Neural cell (in vitro differentiated cells): ENCODE results near the gene LPIN1. TPM values are rescaled to one million over a fixed set of nuclear protein-coding genes. Genes with fewer than 3 reads are reported as not detected.

Experiments
- H2AFZ ChIP-seq: fragments of 200-600, 300-800 bp; sonication (generic), shearing (Covaris generic); 2 replicates; pipeline ENCODE4 v1.6.0; 2014; ENCODE audit warnings: low read depth, mild to moderate bottlenecking, antibody characterized with exemption, low read length, moderate library complexity
- H3F3A ChIP-seq: fragments of 200-600 bp; shearing (Covaris generic); 2 replicates; pipeline ENCODE4 v1.6.1; 2016; ENCODE audit warnings: mild to moderate bottlenecking, moderate library complexity, mixed read lengths, antibody characterized with exemption, low read length; ENCODE audit not compliant: insufficient read depth, poor library complexity, severe bottlenecking
- H3K27ac ChIP-seq: fragments of 200-600, 300-800 bp; sonication (generic), shearing (Covaris generic); 2 replicates; pipeline ENCODE4 v1.5.1; 2014; ENCODE audit warnings: mild to moderate bottlenecking, low read length, moderate library complexity
- H3K27me3 ChIP-seq: fragments of 300-800, 200-600 bp; sonication (generic), shearing (Covaris generic); 2 replicates; pipeline ENCODE4 v1.6.0; 2014; ENCODE audit warnings: mild to moderate bottlenecking, low read depth, low read length, moderate library complexity; ENCODE audit not compliant: insufficient read depth
- H3K36me3 ChIP-seq: fragments of 300-800, 200-600 bp; sonication (generic), shearing (Covaris generic); 2 replicates; pipeline ENCODE4 v1.5.1; 2014; ENCODE audit warnings: mild to moderate bottlenecking, antibody characterized with exemption, low read length, moderate library complexity; ENCODE audit not compliant: insufficient read depth
- H3K4me2 ChIP-seq: fragments of 300-800, 200-600 bp; sonication (generic), shearing (Covaris generic); 2 replicates; pipeline ENCODE4 v1.6.0; 2014; ENCODE audit warnings: mild to moderate bottlenecking, low read length
- H3K4me3 ChIP-seq: fragments of 300-800, 200-600 bp; sonication (generic), shearing (Covaris generic); 2 replicates; pipeline ENCODE4 v1.5.1; 2014; ENCODE audit warnings: mild to moderate bottlenecking, low read length, moderate library complexity
- H3K79me2 ChIP-seq: fragments of 200-600 bp; shearing (Covaris generic); replicated peaks from 2 replicates; pipeline ENCODE4 v1.6.0; 2014; ENCODE audit warnings: mild to moderate bottlenecking, low read length, moderate library complexity; ENCODE audit not compliant: insufficient read depth
- H3K9ac ChIP-seq: fragments of 300-800, 200-600 bp; sonication (generic), shearing (Covaris generic); 2 replicates; pipeline ENCODE4 v1.6.1; 2016; ENCODE audit warnings: mild to moderate bottlenecking, low read length, mixed read lengths
- H3K9me2 ChIP-seq: fragments of 200-600 bp; shearing (Covaris generic); 2 replicates; pipeline ENCODE4 v1.6.1; 2016; ENCODE audit warnings: mild to moderate bottlenecking, low read length, mixed read lengths; ENCODE audit not compliant: insufficient read depth
- H3K9me3 ChIP-seq: fragments of 200-600, 300-800 bp; sonication (generic), shearing (Covaris generic); 2 replicates; pipeline ENCODE4 v1.6.1; 2016; ENCODE audit warnings: mild to moderate bottlenecking, mixed run types, low read length, moderate library complexity, mixed read lengths
- H4K20me1 ChIP-seq: fragments of 200-600 bp; shearing (Covaris generic); 2 replicates; pipeline ENCODE4 v1.6.1; 2016; ENCODE audit warnings: mild to moderate bottlenecking, mixed run types; ENCODE audit not compliant: insufficient read depth
- CTCF ChIP-seq: fragments of 450-650 bp; IDR thresholded peaks from 2 replicates; pipeline ENCODE4 v1.5.1; 2014; ENCODE audit warnings: antibody characterized with exemption, mild to moderate bottlenecking, moderate library complexity; ENCODE audit not compliant: poor library complexity, severe bottlenecking
- EP300 ChIP-seq: fragments of 450-650 bp; conservative IDR thresholded peaks from 2 replicates; pipeline ENCODE4 v1.6.1; 2014; ENCODE audit warnings: antibody characterized with exemption, mild to moderate bottlenecking, moderate library complexity; ENCODE audit not compliant: poor library complexity, severe bottlenecking
- EZH2 ChIP-seq: fragments of 200-600, 300-800 bp; shearing (Covaris generic), sonication (generic); IDR thresholded peaks from 2 replicates; pipeline ENCODE4 v1.6.1; 2014; ENCODE audit warnings: antibody characterized with exemption, low read length, borderline replicate concordance, mild to moderate bottlenecking; ENCODE audit not compliant: insufficient read depth, poor library complexity, severe bottlenecking
- MXI1 ChIP-seq: fragments of 450-650 bp; conservative IDR thresholded peaks from 2 replicates; pipeline ENCODE4 v1.6.1; 2014; ENCODE audit warnings: antibody characterized with exemption, mild to moderate bottlenecking; ENCODE audit not compliant: poor library complexity, severe bottlenecking
- POLR2AphosphoS5 ChIP-seq: IDR thresholded peaks from 2 replicates; pipeline ENCODE4 v1.6.1; 2012
- RAD21 ChIP-seq: fragments of 450-650 bp; conservative IDR thresholded peaks from 2 replicates; pipeline ENCODE4 v1.6.1; 2014; ENCODE audit warnings: antibody characterized with exemption, mild to moderate bottlenecking, moderate library complexity
- REST ChIP-seq: IDR thresholded peaks from 2 replicates; pipeline ENCODE4 v1.6.1; 2012; ENCODE audit warnings: borderline replicate concordance
- SMC3 ChIP-seq: fragments of 450-650 bp; conservative IDR thresholded peaks from 2 replicates; pipeline ENCODE4 v1.6.1; 2014; ENCODE audit warnings: antibody characterized with exemption, mild to moderate bottlenecking, moderate library complexity; ENCODE audit not compliant: poor library complexity
- TAF1 ChIP-seq: IDR thresholded peaks from 2 replicates; pipeline ENCODE4 v1.6.1; 2012; ENCODE audit warnings: low read depth
- polyA plus RNA-seq: library from polyadenylated mRNA; depleted of rRNA; stranded (reverse); fragments of >200 nt; gene quantifications from 2 replicates; pipeline ENCODE4 v1.2.3, GENCODE V29; 2014

The LPIN1 gene
- polyA plus RNA-seq, 1 donor from 2014 or later: 47.5 TPM

DNA sequence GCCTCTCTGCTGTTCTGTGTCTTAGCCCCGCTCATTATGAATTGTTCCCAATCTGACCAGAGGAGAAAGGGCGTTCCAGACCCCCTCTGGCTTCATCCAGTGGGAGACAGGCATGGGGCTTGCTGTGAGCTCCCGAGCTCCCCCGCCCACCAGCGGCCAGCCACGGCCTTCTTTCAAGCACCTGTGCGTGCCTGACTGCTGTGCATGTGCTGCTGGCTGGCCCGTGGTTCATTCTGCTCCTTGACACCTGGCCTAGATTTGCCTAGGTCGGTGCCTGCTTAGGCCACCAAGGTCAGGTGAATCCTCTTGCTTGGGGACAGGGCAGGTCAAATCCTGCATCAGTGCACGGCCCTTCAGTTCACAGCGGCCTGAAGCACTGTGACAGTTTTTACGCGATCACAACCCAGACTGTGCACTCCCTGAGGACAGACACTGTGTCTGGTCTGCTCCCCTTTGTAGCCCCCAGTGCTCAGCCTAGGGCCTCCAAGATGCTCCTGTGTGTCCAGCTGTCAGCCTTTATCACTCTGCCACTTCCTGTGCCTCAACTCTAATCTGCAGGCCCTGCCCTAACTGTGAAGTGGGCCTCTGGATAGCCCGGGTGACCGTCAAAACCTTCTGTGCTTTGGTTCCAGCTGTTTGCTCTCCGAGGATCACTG is 3.6 kb upstream of the LPIN1 start:
- no peaks in the 10 kb centered on the region for H3K9me2 ChIP-seq
- H2AFZ ChIP-seq: no peak overlapping the region
- TF ChIP-seq RAD21: no peak
- no peak for TF ChIP-seq REST
- TF ChIP-seq CTCF: no peak
- no peak for TF ChIP-seq POLR2AphosphoS5
- TF ChIP-seq TAF1: no peak
- TF ChIP-seq MXI1: no peak
- no peak for TF ChIP-seq EP300
- no peaks in the 10 kb centered on the region for H3F3A ChIP-seq
- no peaks in the 10 kb centered on the region for H4K20me1 ChIP-seq
- no peaks in the 10 kb centered on the region for H3K36me3 ChIP-seq
- H3K27ac ChIP-seq: no peak overlapping the region
- H3K79me2 ChIP-seq: peaks cover 12% of the 10 kb centered on the region
- H3K4me2 ChIP-seq: no peak overlapping the region
- no peak overlapping the region for H3K4me3 ChIP-seq
- H3K27me3 ChIP-seq: no peaks in the 10 kb centered on the region
- H3K9me3 ChIP-seq: no peaks in the 10 kb centered on the region
- no peak overlapping the region for H3K9ac ChIP-seq

GRCh38 chr2:11743366-11743765 is 3.1 kb upstream of the LPIN1 start:
- Histone ChIP-seq H3K27ac (no peak overlapping the region), H4K20me1 (no peaks in the 10 kb centered on the region), H3K79me2 (peaks cover 17% of the 10 kb centered on the region), H3K4me3 (no peak overlapping the region), H3K9ac (no peak overlapping the region), H3K36me3 (no peaks in the 10 kb centered on the region), H3K9me3 (no peaks in the 10 kb centered on the region), H3K9me2 (no peaks in the 10 kb centered on the region), H2AFZ (no peak overlapping the region), H3K27me3 (no peaks in the 10 kb centered on the region), H3F3A (no peaks in the 10 kb centered on the region), H3K4me2 (no peak overlapping the region)
- no peak for TF ChIP-seq EP300
- no peak for TF ChIP-seq CTCF
- TF ChIP-seq SMC3: no peak
- no peak for TF ChIP-seq REST
- no peak for TF ChIP-seq MXI1
- TF ChIP-seq POLR2AphosphoS5: no peak
- no peak for TF ChIP-seq EZH2
- no peak for TF ChIP-seq RAD21
- no peak for TF ChIP-seq TAF1
